ENCODE measurements around the gene SLC25A21. TPM values are rescaled to one million over a fixed set of nuclear protein-coding genes. Genes with fewer than 3 reads are reported as not detected.
A peak's percentile ranks its signal among the peaks of the same experiment; 100 is the strongest.

The SLC25A21 gene
- total and polyA plus RNA-seq, 2 of the 13 experiments (the other 11 are each of a cell fraction or from before 2014, with no cell fraction given): 1.9 to 2.9 TPM

- H4K20me1 ChIP-seq (ENCODE audit: insufficient read depth, low read length): peaks cover 2% of the 10 kb centered on the region; the same call in 1 of the 2 replicates
- H3K9me3 ChIP-seq (ENCODE audit: low read length): no peaks in the 10 kb centered on the region
- ChIA-PET POLR2A (no interaction called here), CTCF (ENCODE audit: low intra/inter-chr PET ratio, low total read pairs) (no interaction called here)
- no peak overlapping the region for H3K4me3 ChIP-seq (replicated peaks in 1 of 3; ENCODE audit: insufficient read depth in 1 of 3, low read depth in 2 of 3, low read length in 3 of 3)
- peaks cover 43 to 68% of the 10 kb centered on the region in 2 experiments for H3K27me3 ChIP-seq (ENCODE audit: control insufficient read depth in 1 of 2, insufficient read depth in 2 of 2, low read length in 2 of 2)
- H3K79me2 ChIP-seq (ENCODE audit: insufficient read depth, low read length): no peaks in the 10 kb centered on the region
- no peak overlapping the region for H3K9ac ChIP-seq (ENCODE audit: insufficient read depth, low read depth, low read length)
- no peak overlapping the region for H2AFZ ChIP-seq (ENCODE audit: low read length)
- FAIRE-seq (no peak), ATAC-seq (no peak), DNase-seq (ENCODE audit: low spot score) (no peak)
- H3K27ac ChIP-seq (ENCODE audit: extremely low read length, insufficient read depth, low read length): no peak overlapping the region
- no TSS peak for BruUV-seq (replicated peaks)
- H3K4me1 ChIP-seq (ENCODE audit: insufficient read depth, low read length): peaks cover 23% of the 10 kb centered on the region
- H3K4me2 ChIP-seq (ENCODE audit: low read depth, low read length): peak overlapping the region; percentile 23; the same call in 1 of the 2 replicates
- intact Hi-C loops (cut with micrococcal nuclease; ENCODE audit: unreplicated experiment): no loop called here
- in situ Hi-C loops (cut with HindIII; ENCODE audit: extremely low pct_ligation_motif_present, low pct_unique_long_range_greater_than_20kb): no loop called here
- H3K36me3 ChIP-seq (replicated peaks in 1 of 2; ENCODE audit: control insufficient read depth in 1 of 2, insufficient read depth in 2 of 2, low read length in 2 of 2): no peaks in the 10 kb centered on the region
- 67% methylated on average over 11 of the region's 11 CpGs for WGBS (ENCODE audit: low lambda C conversion rate)
- TF ChIP-seq PHF21A (CRISPR knock-in tag; IDR thresholded peaks at IDR 0.05) (no peak), MAZ (IDR thresholded peaks at IDR 0.05; ENCODE audit: borderline replicate concordance, low read depth, low read length) (no peak), MAZ (CRISPR knock-in tag; IDR thresholded peaks at IDR 0.05; ENCODE audit: low read depth) (0 out of 2 replicates have a peak, but pooled peaks have one; percentile 23), ZNF670 (CRISPR knock-in tag; IDR thresholded peaks at IDR 0.05; ENCODE audit: borderline replicate concordance) (no peak), KDM5B (CRISPR knock-in tag; IDR thresholded peaks at IDR 0.05; ENCODE audit: borderline replicate concordance) (no peak), ZMYM4 (CRISPR knock-in tag; IDR thresholded peaks at IDR 0.05) (no peak), ZNF768 (CRISPR knock-in tag; IDR thresholded peaks at IDR 0.05) (no peak), ZNF605 (CRISPR knock-in tag; IDR thresholded peaks at IDR 0.05) (peak; percentile 12; the same call in 1 of the 2 replicates), GTF3A (CRISPR knock-in tag; conservative IDR thresholded peaks at IDR 0.05) (no peak), U2AF1 (optimal IDR thresholded peaks at IDR 0.05; ENCODE audit: low read depth, low read length) (no peak), HNRNPH1 (optimal IDR thresholded peaks at IDR 0.05; ENCODE audit: low read depth, low read length) (no peak), ATF7 (IDR thresholded peaks at IDR 0.05) (no peak), ATF7 (CRISPR knock-in tag; IDR thresholded peaks at IDR 0.05) (no peak), ZNF274 (CRISPR knock-in tag; IDR thresholded peaks at IDR 0.05) (no peak)
- TF ChIP-seq, protein P1, sequence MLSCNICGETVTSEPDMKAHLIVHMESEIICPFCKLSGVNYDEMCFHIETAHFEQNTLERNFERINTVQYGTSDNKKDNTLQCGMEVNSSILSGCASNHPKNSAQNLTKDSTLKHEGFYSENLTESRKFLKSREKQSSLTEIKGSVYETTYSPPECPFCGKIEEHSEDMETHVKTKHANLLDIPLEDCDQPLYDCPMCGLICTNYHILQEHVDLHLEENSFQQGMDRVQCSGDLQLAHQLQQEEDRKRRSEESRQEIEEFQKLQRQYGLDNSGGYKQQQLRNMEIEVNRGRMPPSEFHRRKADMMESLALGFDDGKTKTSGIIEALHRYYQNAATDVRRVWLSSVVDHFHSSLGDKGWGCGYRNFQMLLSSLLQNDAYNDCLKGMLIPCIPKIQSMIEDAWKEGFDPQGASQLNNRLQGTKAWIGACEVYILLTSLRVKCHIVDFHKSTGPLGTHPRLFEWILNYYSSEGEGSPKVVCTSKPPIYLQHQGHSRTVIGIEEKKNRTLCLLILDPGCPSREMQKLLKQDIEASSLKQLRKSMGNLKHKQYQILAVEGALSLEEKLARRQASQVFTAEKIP (CRISPR knock-in tag; IDR thresholded peaks at IDR 0.05; ENCODE audit: borderline replicate concordance): 0 out of 2 replicates have a peak, but pooled peaks have one; percentile 28
- TF ChIP-seq, protein P2, sequence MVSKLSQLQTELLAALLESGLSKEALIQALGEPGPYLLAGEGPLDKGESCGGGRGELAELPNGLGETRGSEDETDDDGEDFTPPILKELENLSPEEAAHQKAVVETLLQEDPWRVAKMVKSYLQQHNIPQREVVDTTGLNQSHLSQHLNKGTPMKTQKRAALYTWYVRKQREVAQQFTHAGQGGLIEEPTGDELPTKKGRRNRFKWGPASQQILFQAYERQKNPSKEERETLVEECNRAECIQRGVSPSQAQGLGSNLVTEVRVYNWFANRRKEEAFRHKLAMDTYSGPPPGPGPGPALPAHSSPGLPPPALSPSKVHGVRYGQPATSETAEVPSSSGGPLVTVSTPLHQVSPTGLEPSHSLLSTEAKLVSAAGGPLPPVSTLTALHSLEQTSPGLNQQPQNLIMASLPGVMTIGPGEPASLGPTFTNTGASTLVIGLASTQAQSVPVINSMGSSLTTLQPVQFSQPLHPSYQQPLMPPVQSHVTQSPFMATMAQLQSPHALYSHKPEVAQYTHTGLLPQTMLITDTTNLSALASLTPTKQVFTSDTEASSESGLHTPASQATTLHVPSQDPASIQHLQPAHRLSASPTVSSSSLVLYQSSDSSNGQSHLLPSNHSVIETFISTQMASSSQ (IDR thresholded peaks at IDR 0.05; ENCODE audit: low read depth): no peak
- TF ChIP-seq, protein P2 (CRISPR knock-in tag; IDR thresholded peaks at IDR 0.05; ENCODE audit: borderline replicate concordance): no peak
- TF ChIP-seq, protein P3, sequence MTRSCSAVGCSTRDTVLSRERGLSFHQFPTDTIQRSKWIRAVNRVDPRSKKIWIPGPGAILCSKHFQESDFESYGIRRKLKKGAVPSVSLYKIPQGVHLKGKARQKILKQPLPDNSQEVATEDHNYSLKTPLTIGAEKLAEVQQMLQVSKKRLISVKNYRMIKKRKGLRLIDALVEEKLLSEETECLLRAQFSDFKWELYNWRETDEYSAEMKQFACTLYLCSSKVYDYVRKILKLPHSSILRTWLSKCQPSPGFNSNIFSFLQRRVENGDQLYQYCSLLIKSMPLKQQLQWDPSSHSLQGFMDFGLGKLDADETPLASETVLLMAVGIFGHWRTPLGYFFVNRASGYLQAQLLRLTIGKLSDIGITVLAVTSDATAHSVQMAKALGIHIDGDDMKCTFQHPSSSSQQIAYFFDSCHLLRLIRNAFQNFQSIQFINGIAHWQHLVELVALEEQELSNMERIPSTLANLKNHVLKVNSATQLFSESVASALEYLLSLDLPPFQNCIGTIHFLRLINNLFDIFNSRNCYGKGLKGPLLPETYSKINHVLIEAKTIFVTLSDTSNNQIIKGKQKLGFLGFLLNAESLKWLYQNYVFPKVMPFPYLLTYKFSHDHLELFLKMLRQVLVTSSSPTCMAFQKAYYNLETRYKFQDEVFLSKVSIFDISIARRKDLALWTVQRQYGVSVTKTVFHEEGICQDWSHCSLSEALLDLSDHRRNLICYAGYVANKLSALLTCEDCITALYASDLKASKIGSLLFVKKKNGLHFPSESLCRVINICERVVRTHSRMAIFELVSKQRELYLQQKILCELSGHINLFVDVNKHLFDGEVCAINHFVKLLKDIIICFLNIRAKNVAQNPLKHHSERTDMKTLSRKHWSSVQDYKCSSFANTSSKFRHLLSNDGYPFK (CRISPR knock-in tag; IDR thresholded peaks at IDR 0.05; ENCODE audit: borderline replicate concordance): no peak
Observed at GRCh38 chr14:36655571-36655962, 516.8 kb downstream of the SLC25A21 start.
